ENCODE results near the gene HDAC4.

The HDAC4 gene

GRCh38 chr2:239279508-239280295 is 121.1 kb downstream of the HDAC4 start:
- DNase-seq (ENCODE audit: low spot score): no peak

- DNase-seq (ENCODE audit: low spot score): no peak
Measured at GRCh38 chr2:239278941-239279365, 121.9 kb downstream of the HDAC4 start.

- no peak for DNase-seq (ENCODE audit: low spot score)
Measured at GRCh38 chr2:239278361-239278760, 122.5 kb downstream of the HDAC4 start.

- DNase-seq (ENCODE audit: low spot score): no peak
Measured at GRCh38 chr2:239277401-239278085, 123.3 kb downstream of the HDAC4 start.

- no peak for DNase-seq (ENCODE audit: low spot score)
Measured at GRCh38 chr2:239276851-239277250, 124.0 kb downstream of the HDAC4 start.

GRCh38 chr2:239275847-239276831 is 124.7 kb downstream of the HDAC4 start:
- peak; percentile 78 for DNase-seq (ENCODE audit: low spot score)

GRCh38 chr2:239275044-239275685 is 125.7 kb downstream of the HDAC4 start:
- peak; percentile 95 for DNase-seq (ENCODE audit: low spot score)

- peak; percentile 89 for DNase-seq (ENCODE audit: low spot score)
Measured at GRCh38 chr2:239274391-239275043, 126.3 kb downstream of the HDAC4 start.

- DNase-seq (ENCODE audit: low spot score): peak; percentile 82
Measured at GRCh38 chr2:239273280-239274234, 127.3 kb downstream of the HDAC4 start.

GRCh38 chr2:239272626-239273025 is 128.2 kb downstream of the HDAC4 start:
- DNase-seq (ENCODE audit: low spot score): no peak

GRCh38 chr2:239271882-239272281 is 128.9 kb downstream of the HDAC4 start:
- no peak for DNase-seq (ENCODE audit: low spot score)

- DNase-seq (ENCODE audit: low spot score): no peak
Measured at GRCh38 chr2:239271471-239271870, 129.3 kb downstream of the HDAC4 start.

- DNase-seq (ENCODE audit: low spot score): no peak
Measured at GRCh38 chr2:239269916-239270315, 130.9 kb downstream of the HDAC4 start.

GRCh38 chr2:239269173-239269885 is 131.5 kb downstream of the HDAC4 start:
- peak; percentile 75 for DNase-seq (ENCODE audit: low spot score)

- DNase-seq (ENCODE audit: low spot score): no peak
Measured at GRCh38 chr2:239268549-239268948, 132.3 kb downstream of the HDAC4 start.

GRCh38 chr2:239268082-239268481 is 132.7 kb downstream of the HDAC4 start:
- no peak for DNase-seq (ENCODE audit: low spot score)

GRCh38 chr2:239267288-239267951 is 133.4 kb downstream of the HDAC4 start:
- DNase-seq (ENCODE audit: low spot score): peak; percentile 89

- DNase-seq (ENCODE audit: low spot score): no peak
Measured at GRCh38 chr2:239266779-239267287, 134.0 kb downstream of the HDAC4 start.

GRCh38 chr2:239266434-239266766 is 134.4 kb downstream of the HDAC4 start:
- DNase-seq (ENCODE audit: low spot score): no peak
